ENCODE data around the gene HOXD11.

Gene HOXD11

DNA sequence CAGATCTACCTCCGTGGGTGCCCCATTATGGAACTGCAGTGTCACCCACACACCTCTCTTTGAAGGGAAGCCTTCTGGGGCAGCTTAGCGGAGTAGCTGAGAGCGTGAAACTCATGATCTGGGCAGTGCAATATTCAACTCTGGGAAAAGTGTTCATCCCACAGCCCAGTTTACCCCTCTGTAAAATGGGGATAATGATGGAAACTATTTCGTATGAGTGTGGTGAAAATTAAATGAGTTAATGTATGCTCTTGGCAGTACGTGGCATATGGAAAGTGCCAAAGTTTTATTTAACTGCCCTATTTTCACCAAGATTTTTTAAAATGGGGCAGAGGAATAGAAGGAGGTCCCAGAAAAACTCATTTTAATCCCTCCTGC lies 34.8 kb upstream of the HOXD11 start:
- TF ChIP-seq, protein P1, sequence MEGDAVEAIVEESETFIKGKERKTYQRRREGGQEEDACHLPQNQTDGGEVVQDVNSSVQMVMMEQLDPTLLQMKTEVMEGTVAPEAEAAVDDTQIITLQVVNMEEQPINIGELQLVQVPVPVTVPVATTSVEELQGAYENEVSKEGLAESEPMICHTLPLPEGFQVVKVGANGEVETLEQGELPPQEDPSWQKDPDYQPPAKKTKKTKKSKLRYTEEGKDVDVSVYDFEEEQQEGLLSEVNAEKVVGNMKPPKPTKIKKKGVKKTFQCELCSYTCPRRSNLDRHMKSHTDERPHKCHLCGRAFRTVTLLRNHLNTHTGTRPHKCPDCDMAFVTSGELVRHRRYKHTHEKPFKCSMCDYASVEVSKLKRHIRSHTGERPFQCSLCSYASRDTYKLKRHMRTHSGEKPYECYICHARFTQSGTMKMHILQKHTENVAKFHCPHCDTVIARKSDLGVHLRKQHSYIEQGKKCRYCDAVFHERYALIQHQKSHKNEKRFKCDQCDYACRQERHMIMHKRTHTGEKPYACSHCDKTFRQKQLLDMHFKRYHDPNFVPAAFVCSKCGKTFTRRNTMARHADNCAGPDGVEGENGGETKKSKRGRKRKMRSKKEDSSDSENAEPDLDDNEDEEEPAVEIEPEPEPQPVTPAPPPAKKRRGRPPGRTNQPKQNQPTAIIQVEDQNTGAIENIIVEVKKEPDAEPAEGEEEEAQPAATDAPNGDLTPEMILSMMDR (IDR thresholded peaks at IDR 0.05; ENCODE audit: low read length), result no peak
- TF ChIP-seq EZH2 (IDR thresholded peaks at IDR 0.05; ENCODE audit: borderline replicate concordance, low read length), result no peak
- no peaks in the 10 kb centered on the region for H3K9me3 ChIP-seq (ENCODE audit: low read length)
- H3K4me3 ChIP-seq (ENCODE audit: low read depth, low read length, poor library complexity, severe bottlenecking), result no peak overlapping the region
- H3F3A ChIP-seq (ENCODE audit: insufficient read depth, low read length), result no peaks in the 10 kb centered on the region
- H3K36me3 ChIP-seq (ENCODE audit: insufficient read depth, low read length), result no peaks in the 10 kb centered on the region
- no peaks in the 10 kb centered on the region for H3K9me2 ChIP-seq (ENCODE audit: low read depth, low read length)
- no peaks in the 10 kb centered on the region for H3K4me1 ChIP-seq (ENCODE audit: insufficient read depth, low read length, severe bottlenecking)
- H3K27ac ChIP-seq (ENCODE audit: low read depth, low read length, poor library complexity, severe bottlenecking), result no peak overlapping the region
- H2AFZ ChIP-seq (ENCODE audit: low read length), result no peak overlapping the region
- H4K20me1 ChIP-seq (ENCODE audit: insufficient read depth, low read length), result no peaks in the 10 kb centered on the region
- H3K27me3 ChIP-seq (ENCODE audit: insufficient read depth, low read length), result no peaks in the 10 kb centered on the region
- no peak overlapping the region for H3K4me2 ChIP-seq (ENCODE audit: low read length)
- no peak overlapping the region for H3K9ac ChIP-seq (ENCODE audit: low read length)
- H3K79me2 ChIP-seq (ENCODE audit: insufficient read depth, low read length), result no peaks in the 10 kb centered on the region

DNA sequence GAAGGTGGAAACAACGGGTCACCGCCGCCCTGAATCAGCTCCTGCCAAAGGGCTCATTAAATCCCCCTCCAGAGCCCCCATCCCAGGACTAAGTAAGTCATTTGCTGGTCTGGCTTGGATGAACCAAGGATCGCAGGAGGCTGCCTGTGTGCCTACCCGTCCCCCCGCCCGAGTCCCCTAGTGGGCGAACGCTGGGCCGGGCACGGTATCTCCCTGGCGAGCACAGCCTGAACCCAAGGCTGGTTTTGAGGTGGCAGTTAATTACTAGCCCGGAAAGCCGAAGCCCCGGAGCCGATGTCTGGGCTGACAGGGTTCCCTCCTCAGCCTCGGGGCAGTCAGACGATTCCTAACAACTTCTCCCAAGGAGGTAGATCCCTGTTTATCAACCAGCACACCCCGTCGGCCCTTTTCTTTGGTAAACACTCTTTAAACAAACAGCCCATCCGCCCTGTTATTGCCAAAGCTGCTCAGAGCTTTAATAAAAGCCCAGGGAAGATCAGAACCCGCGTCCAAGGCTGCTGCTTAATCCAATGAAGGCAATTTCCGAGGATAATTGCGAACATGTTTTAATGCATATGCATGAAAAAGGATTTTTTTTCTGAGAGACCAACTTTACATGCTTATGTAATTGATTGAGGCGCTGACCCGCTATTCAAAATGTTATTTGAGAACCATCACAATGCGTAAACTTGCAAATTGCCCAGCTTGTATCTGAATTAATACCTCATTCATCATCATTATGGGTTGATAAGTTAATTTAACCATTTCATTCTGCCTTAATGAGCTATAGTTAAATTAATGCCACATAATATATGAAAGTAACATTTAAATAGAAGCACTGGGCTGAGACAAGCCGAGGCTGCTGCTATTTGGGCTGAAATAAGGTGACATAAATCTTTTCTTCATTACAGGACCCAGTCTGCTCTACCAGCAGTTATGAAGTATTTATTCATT lies 33.9 kb upstream of the HOXD11 start:
- H3K27ac ChIP-seq (ENCODE audit: low read depth, low read length, poor library complexity, severe bottlenecking), result no peak overlapping the region
- H3K79me2 ChIP-seq (ENCODE audit: insufficient read depth, low read length), result no peaks in the 10 kb centered on the region
- H4K20me1 ChIP-seq (ENCODE audit: insufficient read depth, low read length), result no peaks in the 10 kb centered on the region
- no peaks in the 10 kb centered on the region for H3K9me2 ChIP-seq (ENCODE audit: low read depth, low read length)
- H3K9ac ChIP-seq (ENCODE audit: low read length), result no peak overlapping the region
- no peaks in the 10 kb centered on the region for H3K27me3 ChIP-seq (ENCODE audit: insufficient read depth, low read length)
- no peak overlapping the region for H3K4me2 ChIP-seq (ENCODE audit: low read length)
- no peak for TF ChIP-seq EZH2 (IDR thresholded peaks at IDR 0.05; ENCODE audit: borderline replicate concordance, low read length)
- TF ChIP-seq, protein P1 (IDR thresholded peaks at IDR 0.05; ENCODE audit: low read length), result no peak
- no peaks in the 10 kb centered on the region for H3K4me1 ChIP-seq (ENCODE audit: insufficient read depth, low read length, severe bottlenecking)
- no peak overlapping the region for H3K4me3 ChIP-seq (ENCODE audit: low read depth, low read length, poor library complexity, severe bottlenecking)
- H3F3A ChIP-seq (ENCODE audit: insufficient read depth, low read length), result no peaks in the 10 kb centered on the region
- no peaks in the 10 kb centered on the region for H3K9me3 ChIP-seq (ENCODE audit: low read length)
- no peaks in the 10 kb centered on the region for H3K36me3 ChIP-seq (ENCODE audit: insufficient read depth, low read length)
- H2AFZ ChIP-seq (ENCODE audit: low read length), result no peak overlapping the region

DNA sequence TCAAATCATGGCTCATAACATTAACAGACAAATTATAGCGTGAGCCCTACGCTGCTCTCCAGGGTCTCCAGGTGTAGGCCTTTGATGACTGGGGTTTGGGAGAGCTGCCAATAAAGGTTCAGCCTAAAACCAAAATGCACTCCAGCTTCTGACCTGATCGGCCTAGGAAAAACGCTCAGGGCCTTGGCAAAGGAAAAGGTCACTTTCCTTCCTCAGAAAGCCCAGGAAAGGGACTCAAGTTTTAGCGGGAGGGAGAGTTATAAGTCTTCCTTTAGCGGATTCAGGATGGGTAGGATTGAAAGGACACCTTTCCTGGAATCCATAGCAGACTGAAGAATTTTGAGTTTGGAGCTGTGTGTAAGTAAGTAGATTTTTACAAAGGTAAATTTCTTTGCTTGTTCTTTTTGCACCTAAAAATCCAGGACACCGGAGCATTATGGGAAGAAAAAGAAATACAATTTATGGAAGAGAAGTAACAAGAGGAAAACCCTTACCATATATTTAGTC lies 32.1 kb upstream of the HOXD11 start:
- Histone ChIP-seq H3K36me3 (ENCODE audit: insufficient read depth, low read length) (no peaks in the 10 kb centered on the region), H3K9ac (ENCODE audit: low read length) (no peak overlapping the region), H3K79me2 (ENCODE audit: insufficient read depth, low read length) (no peaks in the 10 kb centered on the region), H4K20me1 (ENCODE audit: insufficient read depth, low read length) (no peaks in the 10 kb centered on the region), H3K4me1 (ENCODE audit: insufficient read depth, low read length, severe bottlenecking) (no peaks in the 10 kb centered on the region), H3K4me2 (ENCODE audit: low read length) (no peak overlapping the region), H3K27ac (ENCODE audit: low read depth, low read length, poor library complexity, severe bottlenecking) (no peak overlapping the region), H3K4me3 (ENCODE audit: low read depth, low read length, poor library complexity, severe bottlenecking) (no peak overlapping the region), H3K9me3 (ENCODE audit: low read length) (no peaks in the 10 kb centered on the region), H2AFZ (ENCODE audit: low read length) (no peak overlapping the region), H3F3A (ENCODE audit: insufficient read depth, low read length) (no peaks in the 10 kb centered on the region), H3K27me3 (ENCODE audit: insufficient read depth, low read length) (no peaks in the 10 kb centered on the region), H3K9me2 (ENCODE audit: low read depth, low read length) (no peaks in the 10 kb centered on the region)
- TF ChIP-seq, protein P1 (IDR thresholded peaks at IDR 0.05; ENCODE audit: low read length), result no peak
- TF ChIP-seq EZH2 (IDR thresholded peaks at IDR 0.05; ENCODE audit: borderline replicate concordance, low read length), result no peak
